GM19467 (cell line): ENCODE results near the gene SH2D2A.
"Not testable (repeated sequence)": the region's sequence is repeated elsewhere in the genome, so short reads cannot be mapped to it uniquely, and the experiment has no call there.

Experiments used
- ATAC-seq: cut with Tn5 transposase; IDR thresholded peaks from one replicate; pipeline ENCODE4 v1.9.1; 2021; ENCODE audit warnings: mild to moderate bottlenecking, moderate library complexity; ENCODE audit not compliant: unreplicated experiment

SH2D2A gene

DNA sequence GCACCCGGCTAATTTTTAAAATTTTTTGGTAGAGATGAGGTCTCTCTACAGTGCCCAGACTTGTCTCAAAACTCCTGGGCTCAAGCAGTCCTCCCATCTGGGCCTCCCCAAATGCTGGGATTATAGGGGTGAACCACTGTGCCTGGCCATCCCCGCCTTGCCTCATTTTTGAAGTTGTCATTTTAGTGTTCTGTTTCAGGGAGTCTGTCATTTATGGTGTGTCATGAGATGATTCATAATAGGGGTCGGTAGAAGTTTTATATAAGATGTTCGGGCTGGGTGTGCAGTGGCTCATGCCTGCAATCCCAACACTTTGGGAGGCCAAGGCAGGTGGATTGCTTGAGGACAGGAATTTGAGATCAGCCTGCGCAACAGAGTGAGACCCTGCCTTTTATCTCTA is 40.8 kb downstream of the SH2D2A start:
- ATAC-seq, result no peak

DNA sequence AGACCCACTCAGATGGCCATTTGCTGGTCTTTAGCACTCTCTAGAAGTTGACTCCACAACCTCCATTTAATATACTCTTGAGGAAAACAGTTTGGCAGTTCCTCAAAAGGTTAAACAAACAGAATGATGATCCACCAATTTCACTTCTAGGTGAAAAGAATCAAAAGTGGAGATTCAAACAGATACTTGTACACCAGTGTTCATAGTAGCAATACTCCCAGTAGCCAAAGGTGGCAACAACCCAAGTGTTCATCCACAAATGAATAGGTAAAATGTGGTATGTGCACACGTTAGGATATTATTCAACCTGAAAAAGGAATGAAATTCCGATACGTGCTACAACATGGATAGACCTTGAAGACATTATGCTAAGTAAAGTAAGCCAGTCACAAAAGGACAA is 43.0 kb downstream of the SH2D2A start:
- no peak for ATAC-seq

DNA sequence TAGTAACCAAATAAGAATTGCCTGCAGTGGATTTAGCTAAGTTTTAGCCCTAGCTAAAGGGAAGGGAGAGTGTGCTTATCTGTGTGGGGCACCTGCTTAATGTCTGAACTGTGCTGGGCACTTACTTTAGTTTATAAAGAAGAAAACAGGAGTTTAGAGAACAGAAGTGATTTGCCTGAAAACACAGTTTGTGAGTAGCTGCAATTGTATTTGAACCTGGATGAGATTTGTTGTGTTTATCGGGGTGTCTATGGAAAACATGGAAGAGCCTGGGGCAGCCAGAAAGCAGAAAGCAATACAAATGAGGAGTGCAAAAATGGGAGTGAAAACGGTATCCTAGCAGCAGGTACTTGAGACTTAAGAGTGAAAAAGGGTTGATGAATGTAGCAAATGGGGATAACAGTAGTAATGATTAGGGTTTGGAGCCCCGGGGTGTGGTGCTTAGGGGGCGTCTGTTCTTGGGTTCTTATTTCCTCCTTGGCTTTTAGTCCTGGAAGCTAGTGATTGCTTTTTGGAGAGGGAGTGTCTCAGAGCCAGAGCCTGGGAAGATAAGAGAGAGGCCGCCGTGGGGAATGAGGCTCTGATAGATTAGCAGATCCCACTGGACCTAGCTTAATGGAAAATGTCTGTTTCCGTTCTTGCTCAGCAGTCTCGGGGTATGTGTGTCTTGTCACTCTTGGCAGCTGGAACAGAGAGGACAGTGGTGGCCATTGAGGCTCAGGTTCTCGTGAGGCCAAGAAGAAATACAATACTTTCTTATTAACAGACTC is 43.7 kb downstream of the SH2D2A start:
- no peak for ATAC-seq

DNA sequence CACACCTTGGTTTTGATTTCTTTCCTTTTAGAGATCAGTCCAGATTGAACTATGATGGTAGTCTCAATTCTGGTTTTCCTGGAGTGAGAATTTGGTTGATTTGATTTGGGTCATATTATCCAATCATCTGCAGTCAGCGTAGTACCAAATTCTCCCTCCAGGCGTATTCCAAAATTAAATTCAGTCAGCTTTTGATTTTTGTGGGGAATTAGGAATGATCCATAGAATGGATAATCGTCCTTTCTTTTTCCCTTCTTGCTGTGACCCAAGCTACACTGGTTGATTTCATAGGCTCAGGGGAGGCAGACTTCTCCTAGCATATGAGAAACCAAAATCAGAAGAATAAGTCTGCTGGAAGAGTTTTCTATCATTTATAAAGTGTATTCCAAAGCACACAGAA is 44.4 kb downstream of the SH2D2A start:
- no peak for ATAC-seq

DNA sequence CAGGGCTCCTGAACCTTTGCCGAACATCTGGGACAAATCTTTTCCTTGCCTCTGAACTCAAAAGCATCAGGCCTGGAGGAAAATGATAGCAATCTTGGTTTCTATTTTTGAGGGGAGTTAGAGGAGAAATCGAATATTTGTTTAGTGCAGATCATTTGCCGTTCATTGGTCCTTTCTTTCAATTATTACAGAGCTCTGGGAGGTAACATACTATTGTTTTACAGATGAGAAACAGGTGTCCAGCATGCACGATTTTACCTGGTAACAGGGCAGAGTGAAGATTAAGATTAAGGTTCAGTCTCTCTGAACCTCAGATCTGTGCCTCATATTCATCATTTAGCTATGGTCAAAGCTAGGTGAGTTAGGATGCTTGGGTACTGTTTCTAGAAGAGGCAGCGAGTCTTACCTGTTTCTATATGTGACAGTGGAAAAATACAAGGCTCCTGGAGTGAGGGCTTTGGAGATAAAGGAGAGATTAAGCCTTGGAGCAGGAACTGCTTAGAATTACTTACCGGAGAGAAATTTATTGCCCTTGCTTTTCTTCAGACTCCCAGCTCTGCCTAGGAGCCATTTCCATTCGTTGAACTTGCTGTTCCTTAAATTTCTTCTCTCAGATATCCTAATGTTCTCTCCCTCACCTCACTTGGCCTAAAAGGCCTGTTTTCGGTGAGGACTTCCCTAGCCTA is 47.9 kb downstream of the SH2D2A start:
- ATAC-seq, result no peak

DNA sequence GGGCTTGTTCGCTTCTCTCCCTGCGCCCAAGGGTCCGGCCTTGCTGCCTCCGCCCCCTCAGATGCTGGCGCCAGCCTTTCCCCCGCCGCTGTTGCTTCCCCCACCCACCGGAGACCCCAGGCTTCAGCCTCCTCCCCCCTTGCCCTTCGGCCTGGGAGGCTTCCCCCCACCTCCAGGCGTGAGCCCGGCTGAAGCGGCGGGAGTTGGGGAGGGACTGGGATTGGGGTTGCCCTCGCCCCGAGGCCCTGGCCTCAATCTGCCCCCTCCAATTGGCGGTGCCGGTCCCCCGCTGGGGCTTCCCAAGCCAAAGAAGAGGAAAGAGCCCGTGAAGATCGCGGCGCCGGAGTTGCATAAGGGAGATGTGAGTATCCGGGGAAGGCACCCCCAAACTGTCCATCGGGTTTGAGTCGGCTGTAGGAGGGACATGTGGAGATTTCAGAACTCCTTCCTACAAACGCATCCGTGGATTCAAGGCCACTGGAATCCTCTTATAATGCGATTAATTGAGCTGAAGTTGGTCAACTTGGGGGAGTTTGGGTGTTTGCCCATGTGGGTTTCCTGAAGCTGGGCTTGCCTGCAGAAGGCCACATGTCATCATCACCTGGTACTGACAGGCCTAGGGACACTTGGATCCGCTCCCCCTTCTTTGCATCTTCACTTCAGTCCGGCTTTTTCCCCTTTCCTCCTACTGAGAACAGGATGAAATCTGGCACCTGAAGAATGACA is 48.6 kb downstream of the SH2D2A start:
- no peak for ATAC-seq

DNA sequence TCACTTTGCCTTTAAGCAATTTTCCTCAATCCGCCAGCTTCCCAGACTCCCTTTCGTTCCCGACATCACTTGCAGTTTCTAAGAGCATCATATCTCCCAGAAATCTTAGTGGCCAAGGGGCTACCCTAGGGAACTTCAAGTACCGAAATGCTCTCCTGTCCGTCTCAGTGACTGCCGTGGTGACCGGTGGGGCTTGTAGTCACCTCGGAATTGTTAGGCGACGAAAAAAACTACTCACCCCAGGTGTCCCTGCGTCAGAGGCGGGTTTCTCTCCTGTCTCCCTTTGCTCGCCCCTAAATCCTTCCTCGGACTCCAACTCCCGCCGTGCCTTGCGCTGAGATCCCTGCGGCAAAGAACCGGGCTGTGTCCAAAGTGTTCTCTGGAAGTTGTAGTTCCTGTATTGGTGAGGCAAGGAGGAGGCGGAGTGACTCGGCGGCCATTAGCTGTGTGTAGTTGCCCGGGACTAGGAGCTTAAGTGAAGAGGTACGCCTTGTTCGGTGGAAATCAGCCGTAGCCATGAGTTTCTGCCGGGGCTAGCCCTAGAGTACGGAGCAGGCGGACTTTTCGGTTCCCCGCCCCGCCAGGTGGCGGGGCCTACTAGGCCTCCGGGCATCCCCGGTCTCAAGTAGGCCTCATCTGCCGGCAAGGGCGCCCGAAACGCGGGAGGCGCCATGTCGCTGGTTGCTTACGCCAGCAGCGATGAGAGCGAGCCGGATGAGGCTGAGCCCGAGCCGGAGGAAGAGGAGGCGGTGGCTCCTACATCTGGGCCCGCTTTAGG is 49.4 kb downstream of the SH2D2A start, which contains the start of gene PRCC:
Gene PRCC (plus strand): TSS at position 435 of the 778 bp plus-strand sequence. CDS start 237 bp downstream, at position 672.
- peak; percentile 94 for ATAC-seq

DNA sequence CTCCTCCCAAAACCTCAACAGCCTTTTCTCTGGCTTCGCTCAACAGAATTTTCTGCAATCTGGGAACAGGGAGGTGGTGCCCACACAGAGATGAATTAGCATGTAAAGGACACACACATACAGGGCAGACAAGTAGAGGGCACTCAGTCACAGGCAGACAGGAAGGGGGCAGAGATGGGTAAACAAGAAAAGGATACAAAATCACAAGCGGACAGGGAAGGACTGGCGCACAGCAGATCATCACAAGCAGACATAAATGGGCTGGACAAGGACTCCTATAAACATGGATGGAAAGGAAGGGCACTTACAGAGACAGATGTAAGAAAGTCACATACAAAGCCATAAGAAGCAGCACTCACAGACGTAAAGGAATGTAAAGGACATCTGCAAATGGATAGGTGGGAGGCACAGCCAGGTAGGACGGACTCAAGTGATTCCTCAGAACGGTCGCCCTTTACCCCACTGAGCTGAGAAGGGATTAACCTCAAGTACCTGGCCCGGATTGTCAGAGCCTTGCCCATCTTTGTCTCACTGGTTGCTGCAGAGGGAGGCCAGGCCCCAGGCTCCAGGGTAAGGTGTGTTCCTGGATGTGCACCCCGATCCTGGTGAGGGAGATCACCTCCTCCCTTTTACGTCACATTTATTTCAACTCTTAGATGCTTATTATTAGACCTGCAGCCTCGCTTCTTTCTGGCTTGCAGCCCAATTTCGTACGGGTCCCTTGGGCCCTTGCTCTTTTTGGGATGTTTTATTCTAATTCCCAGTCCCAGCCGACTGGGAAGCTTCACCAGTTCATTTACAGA is 50.1 kb downstream of the SH2D2A start:
- ATAC-seq, result no peak

DNA sequence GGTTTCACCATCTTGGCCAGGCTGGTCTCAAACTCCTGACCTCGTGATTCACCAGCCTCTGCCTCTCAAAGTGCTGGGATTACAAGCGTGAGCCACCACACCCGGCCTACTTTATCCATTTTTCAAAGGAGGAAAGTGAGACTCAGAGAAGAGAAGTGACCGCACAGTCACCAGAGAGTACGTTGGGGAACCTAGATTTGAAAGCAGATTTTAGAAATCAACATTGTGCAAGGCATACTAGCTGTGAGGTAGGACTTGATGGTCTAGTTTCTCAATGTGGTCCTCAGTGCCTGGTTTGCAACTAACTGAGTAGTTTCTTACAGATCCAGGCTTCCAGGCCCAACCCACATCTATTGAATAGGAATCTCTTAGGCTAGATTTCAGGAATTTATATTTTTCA is 51.0 kb downstream of the SH2D2A start:
- no peak for ATAC-seq

DNA sequence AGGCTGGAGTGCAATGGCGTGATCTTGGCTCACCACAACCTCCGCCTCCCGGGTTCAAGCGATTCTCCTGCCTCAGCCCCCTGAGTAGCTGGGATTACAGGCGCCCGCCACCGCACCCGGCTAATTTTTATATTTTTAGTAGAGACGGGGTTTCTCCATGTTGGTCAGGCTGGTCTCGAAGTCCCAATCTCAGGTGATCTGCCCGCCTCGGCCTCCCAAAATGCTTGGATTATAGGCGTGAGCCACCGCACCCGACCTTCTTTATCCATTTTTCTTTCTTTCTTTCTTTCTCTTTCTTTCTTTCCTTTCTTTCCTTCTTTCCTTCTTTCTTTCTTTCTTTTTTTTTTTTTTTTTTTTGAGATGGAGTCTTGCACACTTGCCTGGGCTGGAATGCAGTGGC is 51.5 kb downstream of the SH2D2A start:
- ATAC-seq, result not testable (repeated sequence)

DNA sequence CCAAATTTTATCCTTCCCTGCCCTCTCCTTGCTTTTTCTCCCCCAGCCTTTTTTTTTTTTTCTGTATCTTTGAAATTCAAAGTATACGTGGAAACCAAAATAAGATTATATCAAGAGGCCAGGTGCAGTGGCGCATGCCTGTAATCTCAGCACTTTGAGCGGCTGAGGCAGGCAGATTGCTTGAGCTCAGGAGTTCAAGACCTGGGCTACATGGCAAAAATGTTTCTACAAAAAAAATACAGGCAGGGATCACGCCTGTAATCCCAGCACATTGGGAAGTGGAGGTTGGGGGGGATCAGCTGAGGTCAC is 55.9 kb downstream of the SH2D2A start:
- no peak for ATAC-seq

DNA sequence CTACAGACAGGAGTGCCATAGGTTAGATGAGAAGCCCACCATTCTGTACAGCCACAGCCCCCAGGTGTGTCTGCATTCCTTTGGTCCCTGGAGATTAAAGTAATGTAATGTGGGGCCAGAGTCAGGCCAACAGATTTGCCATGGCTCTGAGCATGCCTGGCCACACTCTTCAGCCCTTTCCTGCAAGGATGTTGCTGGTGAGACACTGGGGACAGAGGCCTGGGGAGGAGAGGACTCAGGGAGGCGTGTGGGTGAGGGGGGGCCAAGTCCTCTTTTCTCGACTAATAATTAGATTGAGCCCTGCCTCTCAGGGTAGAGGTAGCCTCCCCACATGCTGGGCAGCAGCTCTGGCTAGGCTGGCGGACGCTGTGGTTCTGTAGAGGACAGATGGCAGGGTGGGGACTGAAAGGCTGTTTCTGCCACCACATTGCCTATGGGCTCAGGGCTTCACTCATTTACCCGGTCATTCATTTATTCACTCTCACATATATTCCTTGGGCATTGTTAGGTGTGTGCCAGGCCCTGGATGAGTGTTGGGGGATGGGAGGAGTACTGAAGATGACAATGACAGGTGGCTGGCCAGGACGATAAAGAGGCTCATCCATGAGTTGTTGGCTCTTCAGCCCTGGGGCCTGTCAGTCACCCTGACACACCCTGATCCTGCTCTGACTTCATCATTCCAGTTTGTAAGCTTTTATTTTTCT is 56.4 kb downstream of the SH2D2A start:
- ATAC-seq, result no peak

DNA sequence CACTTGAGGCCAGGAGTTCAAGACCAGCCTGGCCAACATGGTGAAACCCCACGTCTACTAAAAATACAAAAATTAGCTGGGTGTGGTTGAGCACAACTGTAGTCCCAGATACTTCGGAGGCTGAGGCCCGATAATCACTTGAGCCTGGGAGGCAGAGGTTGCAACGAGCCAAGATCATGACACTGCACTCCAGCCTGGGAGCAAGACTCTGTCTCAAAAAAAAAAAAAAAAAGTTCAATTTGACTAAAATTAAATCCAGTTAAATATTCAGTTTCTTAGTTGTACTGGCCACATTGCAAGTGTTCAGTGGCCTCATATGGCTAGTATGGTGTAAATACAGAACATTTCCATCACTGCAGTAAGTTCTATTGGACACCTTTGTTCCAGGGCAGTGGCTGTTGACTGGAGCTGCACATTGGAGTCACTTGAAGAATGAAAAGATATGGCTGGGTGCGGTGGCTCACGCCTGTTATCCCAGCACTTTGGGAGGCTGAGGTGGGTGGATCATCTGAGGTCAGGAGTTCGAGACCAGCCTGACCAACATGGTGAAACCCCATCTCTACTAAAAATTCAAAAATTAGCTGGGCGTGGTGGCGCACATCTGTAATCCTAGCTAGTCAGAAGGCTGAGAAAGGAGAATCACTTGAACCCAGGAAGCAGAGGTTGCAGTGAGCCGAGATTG is 58.9 kb downstream of the SH2D2A start:
- ATAC-seq, result not testable (repeated sequence)

DNA sequence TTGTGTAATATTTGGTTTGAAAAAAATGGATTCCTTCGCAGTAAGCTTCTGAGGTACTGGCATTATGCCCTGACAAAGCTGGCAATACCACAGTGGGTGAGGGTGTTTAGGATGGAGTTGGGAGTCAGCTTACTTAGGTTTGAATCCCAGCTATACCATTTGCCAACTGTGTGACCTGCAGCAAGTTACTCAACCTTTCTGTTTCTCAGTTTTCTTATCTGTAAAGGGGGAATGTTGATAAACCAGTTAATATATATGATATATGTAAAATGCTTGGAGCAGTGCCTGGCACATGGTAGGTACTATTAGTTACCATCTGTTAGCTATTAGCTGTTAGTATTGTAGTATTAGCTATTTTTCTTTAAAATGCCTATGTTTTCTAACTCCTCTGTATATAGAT is 60.3 kb downstream of the SH2D2A start:
- no peak for ATAC-seq
